Activated CD4-positive, alpha-beta memory T cell treated with anti-CD3 and anti-CD28 coated beads for 36 hours (primary cell): ENCODE measurements around the gene ANGPTL7. TPM values are rescaled to one million over a fixed set of nuclear protein-coding genes. Genes with fewer than 3 reads are reported as not detected.

ENCODE experiments used
- CTCF ChIA-PET: fragments of 350-600 bp; sonication (Branson Sonifier 250); formaldehyde crosslinking; loops from one replicate; lab custom pipeline; 2021; ENCODE audit warnings: antibody characterized with exemption, inconsistent platforms; lab: Charles Lee
- POLR2A ChIA-PET: fragments of 350-600 bp; sonication (Branson Sonifier 250); formaldehyde crosslinking; loops from one replicate; lab custom pipeline; 2021; ENCODE audit warnings: antibody characterized with exemption; lab: Charles Lee
- DNase-seq: peaks from one replicate; pipeline ENCODE4 v3.0.0-alpha.2; 2020
- H3K27ac Mint-ChIP-seq: one replicate; pipeline ENCODE4 v1.8.0; 2021; ENCODE audit warnings: mixed read lengths
- H3K27me3 Mint-ChIP-seq: one replicate; pipeline ENCODE4 v1.8.0; 2021; ENCODE audit warnings: mixed read lengths
- H3K36me3 Mint-ChIP-seq: one replicate; pipeline ENCODE4 v1.8.0; 2021; ENCODE audit warnings: mixed read lengths
- H3K4me1 Mint-ChIP-seq: one replicate; pipeline ENCODE4 v1.8.0; 2021; ENCODE audit warnings: low read depth, mixed read lengths
- H3K4me3 Mint-ChIP-seq: one replicate; pipeline ENCODE4 v1.8.0; 2021; ENCODE audit warnings: mild to moderate bottlenecking, mixed read lengths
- H3K9me3 Mint-ChIP-seq: one replicate; pipeline ENCODE4 v1.8.0; 2021; ENCODE audit warnings: mixed read lengths
- intact Hi-C: fragments of 100-400 bp; cut with micrococcal nuclease; formaldehyde crosslinking; loops from one replicate; pipeline ENCODE4 v1.15.1; 2023
- total RNA-seq, 2 experiments: library from RNA; stranded (reverse); gene quantifications; one replicate each; pipeline ENCODE4 v1.2.3, GENCODE V29; 2021

The ANGPTL7 gene
- total RNA-seq, 2 experiments from 2014 or later, result not detected

GRCh38 chr1:11211925-11212587 is 22.9 kb downstream of the ANGPTL7 start:
- CTCF ChIA-PET, result interaction anchor here (0.8 to 1.6 kb wide), 3 partner anchors 116 to 174 kb away, joined by 3 to 5 read pairs (median 4); no protein-coding TSS in a partner anchor

GRCh38 chr1:11214698-11215380 is 25.7 kb downstream of the ANGPTL7 start:
- POLR2A ChIA-PET, result no interaction called here
- H3K4me1 Mint-ChIP-seq, result no peaks in the 10 kb centered on the region
- no peaks in the 10 kb centered on the region for H3K27me3 Mint-ChIP-seq
- H3K27ac Mint-ChIP-seq, result no peak overlapping the region
- CTCF ChIA-PET, result no interaction called here
- no peak overlapping the region for H3K4me3 Mint-ChIP-seq
- H3K36me3 Mint-ChIP-seq, result peaks cover 65% of the 10 kb centered on the region
- no peaks in the 10 kb centered on the region for H3K9me3 Mint-ChIP-seq
- DNase-seq, result no peak
- intact Hi-C loops, result no loop called here

More at GRCh38 chr1:11211925-11212587, 22.9 kb downstream of the ANGPTL7 start:
- H3K27ac Mint-ChIP-seq, result no peak overlapping the region
- no peaks in the 10 kb centered on the region for H3K27me3 Mint-ChIP-seq
- H3K4me3 Mint-ChIP-seq, result no peak overlapping the region
- intact Hi-C loops, result no loop called here
- H3K4me1 Mint-ChIP-seq, result no peaks in the 10 kb centered on the region
- no peak for DNase-seq
- POLR2A ChIA-PET, result no interaction called here
- H3K36me3 Mint-ChIP-seq, result peaks cover 62% of the 10 kb centered on the region
- H3K9me3 Mint-ChIP-seq, result no peaks in the 10 kb centered on the region

- DNase-seq, result no peak
- POLR2A ChIA-PET, result no interaction called here
- H3K9me3 Mint-ChIP-seq, result no peaks in the 10 kb centered on the region
- CTCF ChIA-PET, result no interaction called here
- no peaks in the 10 kb centered on the region for H3K4me1 Mint-ChIP-seq
- no peak overlapping the region for H3K27ac Mint-ChIP-seq
- no peaks in the 10 kb centered on the region for H3K27me3 Mint-ChIP-seq
- peaks cover 65% of the 10 kb centered on the region for H3K36me3 Mint-ChIP-seq
- intact Hi-C loops, result no loop called here
- H3K4me3 Mint-ChIP-seq, result no peak overlapping the region
These were observed 26.3 kb downstream of the ANGPTL7 start for GRCh38 chr1:11215381-11216005.

GRCh38 chr1:11216074-11216473 is 26.9 kb downstream of the ANGPTL7 start:
- Mint-ChIP-seq H3K4me1 (no peaks in the 10 kb centered on the region), H3K4me3 (no peak overlapping the region), H3K9me3 (no peaks in the 10 kb centered on the region), H3K36me3 (peaks cover 61% of the 10 kb centered on the region), H3K27ac (no peak overlapping the region), H3K27me3 (no peaks in the 10 kb centered on the region)
- DNase-seq, result no peak
- POLR2A ChIA-PET, result no interaction called here
- CTCF ChIA-PET, result no interaction called here
- intact Hi-C loops, result no loop called here

- CTCF ChIA-PET, result interaction anchor here (2.6 kb wide), 1 partner anchor 190 kb away, joined by 12 read pairs; no protein-coding TSS in a partner anchor
- no peak overlapping the region for H3K4me3 Mint-ChIP-seq
- no peaks in the 10 kb centered on the region for H3K9me3 Mint-ChIP-seq
- peaks cover 13% of the 10 kb centered on the region for H3K4me1 Mint-ChIP-seq
- intact Hi-C loops, result no loop called here
- POLR2A ChIA-PET, result no interaction called here
- H3K36me3 Mint-ChIP-seq, result peaks cover 51% of the 10 kb centered on the region
- H3K27ac Mint-ChIP-seq, result no peak overlapping the region
- no peak for DNase-seq
- H3K27me3 Mint-ChIP-seq, result no peaks in the 10 kb centered on the region
These were observed 38.2 kb downstream of the ANGPTL7 start for GRCh38 chr1:11227106-11228077.

- Mint-ChIP-seq H3K36me3 (peaks cover 61% of the 10 kb centered on the region), H3K27me3 (no peaks in the 10 kb centered on the region), H3K4me1 (peaks cover 13% of the 10 kb centered on the region), H3K9me3 (no peaks in the 10 kb centered on the region), H3K27ac (no peak overlapping the region), H3K4me3 (no peak overlapping the region)
- no peak for DNase-seq
- ChIA-PET POLR2A (no interaction called here), CTCF (interaction anchor here (1.1 to 1.3 kb wide), 2 partner anchors 192 to 490 kb away, joined by 4 to 5 read pairs; no protein-coding TSS in a partner anchor)
- intact Hi-C loops, result no loop called here
These were observed 40.0 kb downstream of the ANGPTL7 start for GRCh38 chr1:11229203-11229602.

GRCh38 chr1:11233208-11233607 is 44.1 kb downstream of the ANGPTL7 start:
- H3K4me1 Mint-ChIP-seq, result peaks cover 3% of the 10 kb centered on the region
- intact Hi-C loops, result no loop called here
- CTCF ChIA-PET, result interaction anchor here (1.6 kb wide), 1 partner anchor 13 kb away, joined by 3 read pairs; no protein-coding TSS in a partner anchor
- no peaks in the 10 kb centered on the region for H3K9me3 Mint-ChIP-seq
- POLR2A ChIA-PET, result no interaction called here
- H3K36me3 Mint-ChIP-seq, result peaks cover 62% of the 10 kb centered on the region
- no peak overlapping the region for H3K27ac Mint-ChIP-seq
- no peak for DNase-seq
- no peaks in the 10 kb centered on the region for H3K27me3 Mint-ChIP-seq
- no peak overlapping the region for H3K4me3 Mint-ChIP-seq

- ChIA-PET POLR2A (no interaction called here), CTCF (interaction anchor here (0.9 to 1.0 kb wide), 2 partner anchors 9 kb away, joined by 3 to 4 read pairs; no protein-coding TSS in a partner anchor)
- Mint-ChIP-seq H3K4me1 (peaks cover 6% of the 10 kb centered on the region), H3K4me3 (no peak overlapping the region), H3K27ac (peak overlapping the region; percentile 18), H3K9me3 (no peaks in the 10 kb centered on the region), H3K27me3 (no peaks in the 10 kb centered on the region), H3K36me3 (peaks cover 52% of the 10 kb centered on the region)
- intact Hi-C loops, result no loop called here
- no peak for DNase-seq
These were observed 48.2 kb downstream of the ANGPTL7 start for GRCh38 chr1:11237356-11237755.

GRCh38 chr1:11238311-11238710 is 49.2 kb downstream of the ANGPTL7 start:
- no peaks in the 10 kb centered on the region for H3K9me3 Mint-ChIP-seq
- no peak overlapping the region for H3K4me3 Mint-ChIP-seq
- POLR2A ChIA-PET, result no interaction called here
- peaks cover 50% of the 10 kb centered on the region for H3K36me3 Mint-ChIP-seq
- no peak for DNase-seq
- peaks cover 6% of the 10 kb centered on the region for H3K4me1 Mint-ChIP-seq
- no peak overlapping the region for H3K27ac Mint-ChIP-seq
- CTCF ChIA-PET, result interaction anchor here (0.9 to 1.0 kb wide), 2 partner anchors 8 to 9 kb away, joined by 3 to 4 read pairs; no protein-coding TSS in a partner anchor
- no peaks in the 10 kb centered on the region for H3K27me3 Mint-ChIP-seq
- intact Hi-C loops, result no loop called here

GRCh38 chr1:11245248-11245647 is 56.1 kb downstream of the ANGPTL7 start:
- intact Hi-C loops, result no loop called here
- no peak for DNase-seq
- H3K36me3 Mint-ChIP-seq, result peaks cover 27% of the 10 kb centered on the region
- H3K27me3 Mint-ChIP-seq, result no peaks in the 10 kb centered on the region
- H3K27ac Mint-ChIP-seq, result peak overlapping the region; percentile 47
- peaks cover 15% of the 10 kb centered on the region for H3K4me1 Mint-ChIP-seq
- no peaks in the 10 kb centered on the region for H3K9me3 Mint-ChIP-seq
- POLR2A ChIA-PET, result no interaction called here
- no peak overlapping the region for H3K4me3 Mint-ChIP-seq
- CTCF ChIA-PET, result interaction anchor here (0.9 to 1.4 kb wide), 3 partner anchors 7 to 399 kb away, joined by 3 to 4 read pairs (median 3); no protein-coding TSS in a partner anchor
